ENCODE measurements around the gene MAST4.

DNA sequence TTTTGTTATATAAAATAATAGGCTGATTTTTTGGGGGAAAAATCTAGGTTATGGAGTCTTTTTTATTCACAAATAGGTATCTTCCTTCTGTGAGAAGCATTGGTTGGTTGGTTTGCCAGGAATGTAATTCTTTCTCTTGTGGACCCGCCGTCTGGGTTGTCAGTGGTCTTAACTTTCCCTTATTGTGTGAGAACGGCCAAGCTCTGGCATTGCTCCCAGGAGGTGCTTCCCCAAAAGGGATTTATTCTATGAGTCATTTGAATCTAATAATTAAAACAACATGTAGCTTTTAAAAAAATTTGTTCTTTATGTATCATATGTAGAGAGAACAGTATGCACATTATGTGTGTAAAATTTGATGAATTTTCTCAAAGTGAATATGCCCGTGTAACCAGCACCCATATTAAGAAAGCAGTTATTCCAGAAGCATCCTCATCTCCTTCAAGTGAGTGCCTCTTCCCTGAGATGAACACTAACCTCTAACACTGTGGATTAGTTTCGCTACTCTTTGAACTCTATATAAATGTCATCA, 114.4 kb downstream of the MAST4 start:
- TF ChIP-seq, protein P1, sequence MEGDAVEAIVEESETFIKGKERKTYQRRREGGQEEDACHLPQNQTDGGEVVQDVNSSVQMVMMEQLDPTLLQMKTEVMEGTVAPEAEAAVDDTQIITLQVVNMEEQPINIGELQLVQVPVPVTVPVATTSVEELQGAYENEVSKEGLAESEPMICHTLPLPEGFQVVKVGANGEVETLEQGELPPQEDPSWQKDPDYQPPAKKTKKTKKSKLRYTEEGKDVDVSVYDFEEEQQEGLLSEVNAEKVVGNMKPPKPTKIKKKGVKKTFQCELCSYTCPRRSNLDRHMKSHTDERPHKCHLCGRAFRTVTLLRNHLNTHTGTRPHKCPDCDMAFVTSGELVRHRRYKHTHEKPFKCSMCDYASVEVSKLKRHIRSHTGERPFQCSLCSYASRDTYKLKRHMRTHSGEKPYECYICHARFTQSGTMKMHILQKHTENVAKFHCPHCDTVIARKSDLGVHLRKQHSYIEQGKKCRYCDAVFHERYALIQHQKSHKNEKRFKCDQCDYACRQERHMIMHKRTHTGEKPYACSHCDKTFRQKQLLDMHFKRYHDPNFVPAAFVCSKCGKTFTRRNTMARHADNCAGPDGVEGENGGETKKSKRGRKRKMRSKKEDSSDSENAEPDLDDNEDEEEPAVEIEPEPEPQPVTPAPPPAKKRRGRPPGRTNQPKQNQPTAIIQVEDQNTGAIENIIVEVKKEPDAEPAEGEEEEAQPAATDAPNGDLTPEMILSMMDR (conservative IDR thresholded peaks at IDR 0.05; ENCODE audit: low read length) = no peak
- TF ChIP-seq EZH2phosphoT487 (IDR thresholded peaks at IDR 0.05; ENCODE audit: borderline replicate concordance, low read depth, low read length) = no peak
